Measurements from ENCODE around the gene HYDIN.
"Not testable (repeated sequence)": the region's sequence is repeated elsewhere in the genome, so short reads cannot be mapped to it uniquely, and the experiment has no call there.

HYDIN gene

DNA sequence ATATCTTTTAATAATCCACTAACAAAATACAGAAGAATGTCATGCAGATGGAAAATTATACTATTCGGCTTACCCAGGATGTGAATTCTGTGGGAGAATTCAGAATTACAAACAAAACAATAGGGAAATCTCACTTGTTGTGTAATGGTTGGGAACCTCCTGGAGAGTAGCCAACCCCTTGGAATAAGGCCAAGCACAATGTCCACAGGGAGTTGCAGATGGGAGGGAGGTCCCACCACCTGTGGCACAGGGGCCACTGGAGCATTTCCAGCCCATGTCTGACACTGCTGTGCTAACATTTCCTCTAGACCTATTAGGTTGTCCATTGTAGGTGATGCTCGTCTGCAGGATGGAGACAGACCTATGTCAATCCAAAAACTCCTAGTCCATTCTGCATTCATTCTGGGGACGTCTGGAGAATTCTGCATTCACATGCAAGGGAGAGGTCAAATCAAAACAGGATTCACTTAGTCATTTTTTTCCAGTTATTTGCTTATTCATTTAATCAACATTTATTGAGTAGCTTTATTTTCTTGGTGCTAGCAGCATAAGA lies 120.8 kb downstream of the HYDIN start:
- ATAC-seq, DNase-seq: not testable (repeated sequence)

DNA sequence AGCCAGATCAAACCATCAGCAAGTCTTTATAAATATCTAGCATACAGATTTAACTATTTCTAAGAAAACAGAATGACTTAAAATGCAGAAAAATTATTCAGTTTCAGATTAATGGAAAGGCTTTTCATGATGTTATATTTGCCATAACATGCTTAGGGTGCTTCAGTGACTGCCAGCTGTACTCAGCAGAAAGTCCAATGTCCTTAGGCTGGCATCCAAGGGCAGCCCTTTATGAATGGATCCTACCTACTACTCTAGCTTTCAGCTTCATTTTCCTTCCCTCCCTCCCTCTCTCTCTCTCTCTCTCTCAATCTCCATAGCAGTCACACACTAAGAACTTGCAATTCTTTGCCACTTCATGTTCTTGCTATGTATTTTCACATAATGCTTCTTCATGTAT lies 124.6 kb downstream of the HYDIN start:
- not testable (repeated sequence) for ATAC-seq, DNase-seq

DNA sequence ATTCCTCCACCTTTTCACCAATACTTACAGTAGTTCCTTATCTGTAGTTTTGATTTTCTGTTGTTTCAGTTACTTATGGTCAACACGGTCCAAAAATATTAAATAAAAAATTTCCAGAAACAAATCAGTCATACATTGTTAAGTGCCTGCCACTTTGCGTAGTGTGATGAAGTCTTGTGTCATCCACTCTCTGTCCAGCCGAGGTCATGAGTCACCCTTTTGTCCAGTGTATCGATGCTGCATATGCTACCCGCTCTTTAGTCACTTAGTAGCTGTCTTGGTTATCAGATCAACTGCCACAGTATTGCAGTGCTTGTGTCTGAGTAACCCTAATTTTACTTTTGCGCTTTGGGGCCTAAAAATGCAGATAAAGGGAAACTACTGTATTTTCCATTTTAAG lies 146.9 kb downstream of the HYDIN start:
- not testable (repeated sequence) for DNase-seq, ATAC-seq

DNA sequence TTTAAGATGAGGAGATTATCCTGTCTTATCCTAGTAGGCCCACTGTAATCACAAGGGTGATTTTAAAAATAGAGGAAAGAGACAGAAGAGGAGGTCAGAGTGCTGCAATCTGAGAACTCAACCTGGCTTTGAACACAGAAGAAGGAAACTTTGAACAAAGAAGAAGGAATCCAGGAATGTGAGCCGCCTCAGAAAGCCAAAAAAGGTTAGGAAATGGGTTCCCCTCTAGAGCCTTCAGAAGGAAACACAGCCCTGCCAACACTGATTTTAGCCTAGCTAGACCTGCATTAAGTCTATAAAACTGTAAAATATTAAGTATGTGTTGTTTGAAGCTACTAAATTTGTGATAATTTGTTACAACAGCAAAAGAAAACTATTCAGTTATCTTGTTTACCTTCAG lies 149.7 kb downstream of the HYDIN start:
- not testable (repeated sequence) for ATAC-seq, DNase-seq

DNA sequence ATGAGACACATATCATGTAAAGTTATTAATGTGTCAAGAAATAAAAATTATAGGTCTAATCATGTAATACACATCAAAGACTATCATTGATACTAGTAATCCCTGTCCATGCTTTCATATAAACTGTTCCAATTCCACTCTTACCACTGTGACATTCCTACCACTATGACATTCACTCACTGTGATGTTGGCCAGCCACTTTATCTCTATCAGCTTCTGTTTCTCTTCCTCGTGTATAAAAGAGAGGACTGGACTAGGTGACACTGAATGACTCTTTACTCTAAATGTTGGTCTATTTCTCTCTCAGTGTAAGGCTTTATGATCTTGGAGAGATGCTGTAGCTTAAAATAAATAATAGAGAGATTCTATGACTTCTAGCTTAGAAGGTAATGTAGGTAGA lies 150.3 kb downstream of the HYDIN start:
- ATAC-seq, DNase-seq: not testable (repeated sequence)

DNA sequence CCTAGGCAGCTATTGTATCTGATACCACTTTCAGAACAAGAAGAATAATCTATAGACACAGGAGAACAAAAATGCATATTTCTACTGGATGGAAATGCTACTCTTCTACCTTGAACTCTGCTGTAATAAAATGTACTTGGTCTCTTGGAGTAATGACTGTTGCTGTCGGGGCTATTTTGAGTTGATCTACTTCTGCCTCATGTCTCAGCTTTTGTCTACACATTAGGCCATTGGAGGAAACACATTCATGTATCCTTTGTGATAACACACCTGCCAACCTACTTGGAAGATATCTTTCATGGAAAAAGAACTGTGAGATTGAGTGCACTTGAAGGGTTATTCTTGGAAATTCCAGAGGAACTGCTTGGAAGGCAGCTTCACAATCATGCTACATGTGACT lies 159.9 kb downstream of the HYDIN start:
- not testable (repeated sequence) for DNase-seq, ATAC-seq

DNA sequence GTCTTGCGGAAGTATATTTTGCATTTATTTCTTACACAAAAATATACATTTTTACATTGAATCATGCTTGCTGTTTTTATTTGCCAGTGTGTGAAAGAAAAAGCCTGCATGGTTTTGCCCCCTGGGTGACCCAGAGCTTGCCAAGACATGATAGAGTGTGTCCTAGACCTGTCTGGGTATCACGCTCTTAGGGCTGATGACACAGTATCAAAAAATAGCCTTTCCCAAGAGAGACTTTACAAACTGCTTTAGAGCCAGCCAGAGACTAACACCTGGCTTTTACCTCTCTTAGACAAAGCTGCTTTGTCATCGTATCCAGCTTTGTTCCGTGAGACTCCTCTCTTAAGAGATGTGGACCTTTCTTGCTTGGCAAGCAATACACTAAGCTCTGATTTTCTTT lies 160.7 kb downstream of the HYDIN start:
- not testable (repeated sequence) for DNase-seq, ATAC-seq

DNA sequence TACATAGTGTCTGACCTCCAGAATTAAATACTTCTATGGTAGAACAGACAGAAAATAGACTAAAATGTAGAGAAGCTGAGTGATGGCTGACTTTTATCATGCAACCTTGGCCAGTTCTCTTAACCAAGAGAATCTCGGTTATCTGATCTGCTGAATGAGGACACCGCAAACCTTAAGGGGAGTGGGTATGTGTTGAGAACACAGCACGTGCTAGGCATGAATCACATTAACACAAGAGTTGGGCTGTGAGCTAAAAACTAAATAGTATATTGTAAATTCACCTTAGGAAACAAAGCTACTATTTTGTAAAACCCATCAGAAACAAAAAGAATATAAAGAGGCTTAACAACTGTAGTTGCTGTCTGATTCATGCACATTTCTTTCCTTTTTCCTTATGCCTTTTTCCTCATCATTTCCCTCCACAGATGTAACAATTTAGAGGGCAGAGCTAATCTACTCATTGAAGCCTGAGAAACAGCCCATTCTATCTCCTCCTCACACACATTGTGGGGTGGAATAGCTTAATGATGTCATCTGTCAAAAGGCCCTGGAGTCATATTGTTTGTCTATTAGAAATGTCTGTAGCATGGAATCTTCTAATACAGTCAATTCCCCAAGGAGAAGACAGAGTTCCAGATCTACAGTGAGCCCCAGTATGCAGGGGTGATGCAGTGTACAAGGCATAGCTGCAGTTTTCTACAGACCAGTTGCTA lies 176.5 kb downstream of the HYDIN start:
- not testable (repeated sequence) for DNase-seq, ATAC-seq

DNA sequence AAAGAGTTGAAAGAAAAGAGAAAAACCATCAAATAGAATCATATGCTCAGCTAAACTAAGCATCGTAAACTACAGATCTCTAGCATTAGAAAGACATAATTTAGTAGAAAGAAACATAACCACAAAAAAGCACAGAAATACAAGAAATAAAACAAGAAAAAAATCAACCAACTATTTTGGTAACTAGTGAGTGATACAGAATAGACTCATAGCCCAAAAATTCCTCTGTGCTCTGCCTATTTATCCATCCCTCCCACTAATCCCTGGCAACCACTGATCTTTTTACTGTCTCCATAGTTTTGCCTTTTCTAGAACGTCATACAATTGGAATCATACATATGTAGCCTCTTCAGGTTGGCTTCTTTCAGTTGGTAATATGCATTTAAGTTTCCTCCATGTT lies 180.2 kb downstream of the HYDIN start:
- not testable (repeated sequence) for DNase-seq, ATAC-seq

DNA sequence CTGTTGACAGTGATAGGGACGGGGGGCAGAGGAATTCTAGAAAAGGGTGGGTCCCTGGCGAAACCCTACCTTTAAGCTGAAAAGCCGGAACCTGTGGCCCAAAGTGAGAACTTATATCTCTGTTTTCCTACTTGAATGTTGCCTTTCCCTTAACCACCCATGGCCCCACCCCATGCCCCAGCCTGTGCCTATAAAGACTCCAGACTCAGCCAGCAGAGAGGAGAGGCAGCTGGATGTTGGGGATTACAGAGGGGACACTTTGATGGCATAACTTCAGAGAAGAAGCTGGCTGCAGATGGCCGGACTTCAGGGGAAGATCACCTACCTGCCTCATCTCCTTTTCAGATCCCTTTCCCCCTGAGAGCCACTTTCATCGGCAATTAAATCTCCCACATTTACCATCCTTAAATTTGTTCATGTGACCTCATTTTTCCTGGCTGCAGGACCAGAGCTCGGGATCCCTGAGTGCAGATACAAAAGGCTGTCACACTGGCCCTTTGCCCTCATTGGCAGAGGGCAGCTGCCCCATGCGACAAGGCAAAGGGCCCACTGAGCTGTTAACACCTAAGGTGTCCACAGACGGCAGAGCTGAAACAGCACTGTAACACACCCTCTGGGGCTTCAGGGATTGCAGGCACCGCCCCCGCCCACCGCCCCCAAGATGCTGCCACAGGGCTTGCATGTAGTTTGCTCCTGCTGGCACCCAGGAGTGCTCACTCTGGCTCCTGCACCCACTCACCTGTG lies 191.0 kb downstream of the HYDIN start:
- not testable (repeated sequence) for DNase-seq

DNA sequence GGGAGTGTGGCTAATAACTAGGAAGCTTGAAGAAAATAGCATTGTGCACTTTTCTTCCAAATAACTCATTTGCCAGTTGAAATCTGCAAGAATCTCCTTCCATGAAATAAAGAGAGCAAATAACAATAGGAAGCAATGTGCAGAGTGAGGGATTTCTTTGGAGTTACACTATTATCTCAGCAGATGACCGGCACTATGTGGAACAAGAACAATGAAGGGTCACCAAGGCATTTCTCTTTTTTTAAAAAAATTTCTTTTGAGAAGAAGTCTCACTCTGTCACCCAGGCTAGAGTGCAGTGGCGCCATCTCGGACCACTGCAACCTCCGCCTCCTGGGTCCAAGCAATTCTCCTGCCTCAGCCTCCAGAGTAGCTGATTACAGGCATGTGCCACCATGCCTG lies 192.1 kb downstream of the HYDIN start:
- not testable (repeated sequence) for ATAC-seq, DNase-seq

More for the DNA sequence above, 191.0 kb downstream of the HYDIN start:
- ATAC-seq: not testable (repeated sequence)

DNA sequence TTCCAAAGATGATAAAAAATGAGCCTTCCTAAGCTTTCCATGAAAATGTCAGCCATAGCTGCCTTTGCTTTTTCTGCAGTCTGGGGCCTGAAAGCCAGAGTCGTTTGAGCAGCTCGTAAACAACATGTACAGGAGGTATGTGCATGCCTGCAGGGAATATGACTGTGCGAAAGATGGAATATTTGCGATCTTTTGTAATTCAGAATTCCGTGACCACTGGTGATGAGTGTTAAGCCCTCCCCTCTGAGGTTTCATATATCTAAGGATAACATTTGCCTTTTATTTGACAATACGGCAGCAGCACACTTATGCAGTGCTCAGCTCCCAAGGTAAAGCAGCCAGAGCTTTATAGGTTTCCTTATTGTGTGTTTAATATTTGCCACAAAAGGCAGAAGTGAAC lies 192.5 kb downstream of the HYDIN start:
- ATAC-seq, DNase-seq: not testable (repeated sequence)

DNA sequence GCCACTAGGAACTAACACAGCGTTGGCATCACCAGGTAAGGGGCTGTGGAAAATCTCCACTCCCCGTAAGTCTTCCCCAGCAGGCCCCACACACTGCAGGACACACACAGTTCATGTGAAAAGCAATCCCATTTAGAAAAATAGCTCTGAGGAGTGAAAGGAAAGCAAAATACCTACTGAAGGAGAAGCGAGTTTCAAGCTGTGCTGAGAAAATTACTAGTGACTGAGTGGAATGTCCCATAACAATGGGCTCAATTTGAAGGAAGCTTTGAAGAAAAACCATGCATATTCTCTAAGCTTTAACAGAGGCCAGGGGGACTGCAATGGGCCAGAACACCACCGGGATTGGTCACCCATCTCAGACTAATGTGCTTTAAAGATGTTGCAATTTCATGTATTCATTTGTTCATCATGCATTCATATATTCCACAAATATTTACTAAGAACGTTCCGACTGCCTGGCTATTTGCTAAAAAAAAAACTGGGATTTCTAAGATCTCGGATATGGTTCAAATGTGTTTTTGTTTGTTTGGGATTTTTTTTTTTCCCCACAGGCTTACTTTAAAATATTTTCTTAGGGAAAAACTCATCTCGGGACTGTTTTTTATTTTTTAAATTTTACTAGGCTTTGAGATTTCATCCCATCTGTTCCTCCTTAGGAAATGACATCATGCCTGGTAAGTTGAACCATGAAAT lies 202.3 kb downstream of the HYDIN start:
- ATAC-seq, DNase-seq: not testable (repeated sequence)

DNA sequence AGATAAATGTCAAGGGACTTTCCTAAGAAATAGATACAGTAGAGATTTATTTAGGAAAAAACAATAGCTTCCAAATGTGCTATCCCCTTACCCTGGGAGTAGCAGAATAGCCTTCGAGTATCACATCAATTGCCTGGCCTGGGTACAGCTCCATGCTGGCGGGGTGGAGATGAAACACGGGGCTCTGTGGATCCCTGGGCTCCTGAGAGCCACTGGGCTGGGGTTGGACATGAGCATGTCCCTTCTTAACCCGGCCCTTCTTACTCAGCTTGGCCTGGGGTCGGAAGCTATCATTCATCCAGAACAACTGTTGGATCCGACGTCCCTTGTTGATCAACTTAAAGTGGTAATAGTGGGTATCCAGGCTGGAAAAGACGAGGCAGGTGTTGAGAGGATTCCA lies 203.0 kb downstream of the HYDIN start:
- ATAC-seq, DNase-seq: not testable (repeated sequence)

DNA sequence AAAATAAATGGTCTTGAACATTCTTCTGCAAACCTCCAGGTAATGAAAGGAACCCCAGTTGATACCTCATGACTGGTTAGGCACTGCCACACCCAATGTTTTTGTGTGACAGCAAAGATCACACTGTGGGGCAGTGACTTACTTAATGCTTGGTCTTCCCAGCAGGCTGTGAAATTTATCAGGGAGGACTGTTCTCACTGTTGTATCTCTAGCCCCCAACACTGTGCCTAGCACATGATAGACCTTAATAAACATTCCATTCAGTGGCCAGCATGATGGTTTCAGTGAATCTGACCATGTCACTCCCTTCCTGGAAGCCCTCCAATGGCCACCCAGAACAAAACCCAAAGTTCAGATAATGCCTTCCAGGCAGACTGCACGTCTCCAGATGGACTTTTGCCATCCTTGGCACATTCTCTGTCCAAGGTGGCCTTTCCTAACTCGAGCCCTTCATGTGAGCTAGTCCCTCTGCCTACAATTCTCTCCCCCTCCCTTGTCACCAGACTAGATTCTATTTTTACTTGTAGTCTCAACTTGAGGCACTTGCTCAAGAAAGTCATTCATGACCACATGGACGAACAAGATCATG lies 206.6 kb downstream of the HYDIN start:
- not testable (repeated sequence) for DNase-seq, ATAC-seq

DNA sequence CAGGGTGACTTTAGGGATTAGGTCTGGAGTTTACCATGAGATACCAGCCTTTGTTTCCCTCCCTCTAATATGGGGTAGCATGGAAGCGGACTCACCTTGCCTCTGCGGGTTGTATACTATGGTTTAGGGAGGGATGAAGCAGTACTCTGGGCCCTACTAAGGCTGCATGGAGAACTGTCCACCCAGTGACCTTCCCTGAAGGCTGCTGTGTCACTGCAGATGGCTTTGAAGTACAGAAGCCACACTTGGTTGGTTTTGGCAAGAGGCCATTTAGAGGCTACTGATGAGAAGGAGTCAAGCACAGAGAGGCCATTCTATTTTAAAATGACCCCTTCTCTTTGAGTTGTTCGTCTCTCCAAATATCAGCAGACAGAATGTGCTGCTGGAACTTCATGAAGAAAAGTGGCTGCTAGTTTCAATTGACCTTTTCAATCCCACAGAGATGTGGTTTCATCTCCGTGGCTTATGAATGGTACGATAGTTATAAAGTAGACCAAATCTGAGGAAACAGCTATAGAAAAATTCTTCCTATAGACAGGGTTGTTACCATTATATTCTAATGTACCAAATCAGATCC lies 208.5 kb downstream of the HYDIN start:
- DNase-seq, ATAC-seq: not testable (repeated sequence)

DNA sequence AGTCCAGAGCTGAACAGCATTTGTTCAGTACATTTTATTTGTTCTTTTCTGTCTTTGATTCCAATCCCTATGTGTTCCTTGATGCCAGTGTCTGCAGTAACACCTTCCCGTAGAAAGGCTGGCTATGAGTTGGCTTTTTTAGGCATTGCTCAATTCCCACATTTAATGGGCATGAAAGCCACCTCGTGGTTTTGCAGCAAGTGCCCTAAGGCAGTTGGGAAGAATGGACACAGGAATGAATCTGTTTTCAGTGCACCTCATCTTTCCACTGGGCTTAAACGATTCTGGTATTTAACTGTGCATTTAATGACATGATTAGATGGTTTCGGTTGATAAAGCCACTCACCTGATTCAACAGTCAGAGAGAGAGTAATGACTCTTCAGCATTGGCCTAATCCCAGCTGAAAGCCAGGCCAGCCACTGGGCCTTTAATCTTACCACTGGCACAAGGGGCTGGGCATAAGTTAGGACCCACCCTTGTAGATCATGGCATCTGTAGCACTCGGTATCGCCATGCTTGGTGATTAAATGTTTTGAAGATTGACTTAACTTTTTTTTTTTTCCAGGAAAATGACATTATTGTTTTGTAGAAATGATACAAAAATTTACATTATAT lies 211.3 kb downstream of the HYDIN start:
- DNase-seq, ATAC-seq: not testable (repeated sequence)

DNA sequence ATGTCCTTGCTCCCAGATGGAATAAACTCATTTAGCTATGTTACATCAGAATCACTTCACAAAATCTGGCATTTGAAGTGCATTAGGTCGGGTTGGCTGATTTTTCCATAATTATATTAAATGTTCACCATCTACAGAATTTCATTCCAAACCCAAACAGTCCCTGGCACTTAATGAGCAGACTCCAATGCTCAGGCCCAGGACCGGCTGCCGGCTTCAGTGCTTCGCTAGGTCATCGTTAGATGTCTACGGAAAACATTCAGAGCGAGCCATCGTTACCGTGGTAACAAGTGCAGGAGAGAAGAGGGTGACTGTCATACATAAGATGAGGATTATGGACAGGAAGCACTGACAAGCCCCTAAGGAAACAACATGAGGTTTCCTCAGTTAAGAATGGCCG lies 215.1 kb downstream of the HYDIN start:
- not testable (repeated sequence) for DNase-seq, ATAC-seq

DNA sequence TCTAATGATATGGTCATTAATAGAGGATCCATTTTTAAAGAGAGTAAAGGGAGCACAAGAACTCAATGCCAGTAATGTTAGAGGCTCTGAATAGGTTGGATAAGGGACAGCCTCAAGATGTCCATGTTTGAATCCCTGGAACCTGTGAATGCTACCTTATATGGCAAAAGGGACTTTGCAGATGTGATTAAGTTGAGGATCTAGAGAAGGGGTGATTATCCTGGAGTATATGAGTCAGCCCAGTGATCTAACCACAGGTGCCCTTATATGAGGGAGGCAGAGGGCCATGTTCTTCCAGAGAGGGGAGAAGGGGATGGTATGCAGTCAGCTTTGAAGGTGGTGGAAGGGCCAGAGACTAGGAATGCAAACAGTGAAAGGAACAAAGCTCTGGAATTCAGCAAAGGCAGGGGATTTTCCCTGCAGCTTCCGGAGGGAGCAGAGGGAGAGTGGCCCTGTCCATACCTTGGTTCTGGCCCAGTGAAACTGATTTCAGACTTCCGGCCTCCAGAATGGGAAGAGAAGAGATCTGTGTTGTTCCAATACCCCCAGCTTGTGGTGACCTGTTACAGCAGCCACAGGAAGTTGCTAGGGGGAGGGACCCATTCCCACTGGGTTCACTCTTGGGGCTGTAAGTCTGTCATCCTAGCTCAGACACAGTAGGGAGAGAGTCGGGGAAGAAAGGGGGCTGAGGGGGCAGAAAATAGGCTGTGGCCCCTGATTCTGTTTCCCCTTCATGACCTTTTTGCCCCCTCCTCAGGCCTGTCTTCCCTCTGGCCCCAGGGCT lies 220.9 kb downstream of the HYDIN start:
- not testable (repeated sequence) for ATAC-seq, DNase-seq

DNA sequence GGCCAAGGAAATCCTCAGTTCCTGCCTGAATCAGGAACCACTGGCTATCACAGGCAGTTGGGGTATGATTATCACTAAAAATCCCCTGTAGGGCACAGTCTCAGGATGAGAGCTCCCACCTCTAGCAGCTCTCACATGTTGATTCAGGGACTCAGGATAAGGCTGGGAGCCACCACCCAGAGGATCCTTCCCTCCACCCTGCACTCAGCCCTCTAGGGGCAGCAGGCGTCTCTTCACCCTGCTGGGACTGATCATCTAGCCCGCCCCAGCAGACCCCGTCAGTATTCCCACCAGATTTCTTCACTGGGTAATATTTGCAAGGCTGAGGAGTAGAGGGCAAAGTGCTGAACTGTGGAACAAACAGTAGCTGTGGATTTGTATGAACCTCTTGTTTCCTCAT lies 224.0 kb downstream of the HYDIN start:
- DNase-seq, ATAC-seq: not testable (repeated sequence)

Measured in stimulated activated naive CD8-positive, alpha-beta T cell treated with anti-CD3 and anti-CD28 coated beads, Interleukin-15, Interleukin-2, amounts not matched to agents 100 U/mL and 50 U/mL, for 24 hours (primary cell).